IMR-90 (cell line): ENCODE measurements around the gene OXA1L. TPM values are rescaled to one million over a fixed set of nuclear protein-coding genes. Genes with fewer than 3 reads are reported as not detected.

Source experiments
- ATAC-seq: fragments of 200-7000 bp; cut with Tn5 transposase; 2 replicates; pipeline ENCODE4 v1.9.1; 2020; ENCODE audit warnings: low read depth, mild to moderate bottlenecking, moderate library complexity
- BruUV-seq: library from RNA; stranded (reverse); fragments of 400-500 nt; replicated peaks from 2 replicates; lab custom pipeline; 2021; lab: Mats Ljungman, UMichigan
- CTCF ChIA-PET: fragments of 300-600 bp; formaldehyde crosslinking; extraction: SDS; loops from one replicate; lab custom pipeline; 2021; ENCODE audit warnings: antibody characterized with exemption; lab: Yijun Ruan, JAX
- POLR2A ChIA-PET: fragments of 300-600 bp; sonication (Branson Sonifier 250); formaldehyde crosslinking; loops from one replicate; lab custom pipeline; 2022; ENCODE audit warnings: antibody characterized with exemption; ENCODE audit not compliant: unreplicated experiment; lab: Charles Lee
- DNase-seq: peaks from one replicate; pipeline ENCODE4 v3.0.0; 2013
- H2AFZ ChIP-seq: replicated peaks from 2 replicates; pipeline ENCODE3; 2013; ENCODE audit warnings: low read length, mild to moderate bottlenecking; ENCODE audit not compliant: poor library complexity
- H2AK5ac ChIP-seq: 2 replicates; pipeline ENCODE4 v1.6.1; 2013; ENCODE audit warnings: low read depth, low read length, inconsistent platforms
- H2AK9ac ChIP-seq: replicated peaks from 2 replicates; pipeline ENCODE3; 2013; ENCODE audit warnings: mild to moderate bottlenecking, low read depth, low read length, moderate library complexity; ENCODE audit not compliant: poor library complexity
- H2BK120ac ChIP-seq: 2 replicates; pipeline ENCODE4 v1.6.1; 2013; ENCODE audit warnings: low read depth, low read length, inconsistent platforms
- H2BK15ac ChIP-seq: 3 replicates; pipeline ENCODE4 v1.6.1; 2013; ENCODE audit warnings: low read depth, low read length, inconsistent platforms
- H2BK20ac ChIP-seq: 2 replicates; pipeline ENCODE4 v1.6.1; 2013; ENCODE audit warnings: low read depth, mild to moderate bottlenecking, inconsistent platforms, low read length, moderate library complexity
- H2BK5ac ChIP-seq: 2 replicates; pipeline ENCODE4 v1.6.1; 2013; ENCODE audit warnings: mild to moderate bottlenecking, low read depth, low read length, inconsistent platforms; ENCODE audit not compliant: poor library complexity, severe bottlenecking
- H3K14ac ChIP-seq: replicated peaks from 2 replicates; pipeline ENCODE4 v1.6.1; 2013; ENCODE audit warnings: low read depth, low read length, inconsistent platforms
- H3K18ac ChIP-seq: 2 replicates; pipeline ENCODE4 v1.6.1; 2013; ENCODE audit warnings: low read depth, low read length, control low read depth
- H3K23ac ChIP-seq: 2 replicates; pipeline ENCODE4 v1.6.1; 2013; ENCODE audit warnings: low read depth, low read length, inconsistent platforms
- H3K27ac ChIP-seq: 2 replicates; pipeline ENCODE4 v1.5.1; 2013; ENCODE audit warnings: mild to moderate bottlenecking, control low read depth, low read length; ENCODE audit not compliant: insufficient read depth
- H3K27me3 ChIP-seq: 2 replicates; pipeline ENCODE4 v1.6.1; 2013; ENCODE audit warnings: low read length; ENCODE audit not compliant: control insufficient read depth, insufficient read depth
- H3K36me3 ChIP-seq: 2 replicates; pipeline ENCODE4 v1.6.1; 2013; ENCODE audit warnings: low read length, mixed read lengths; ENCODE audit not compliant: control insufficient read depth, insufficient read depth
- H3K4ac ChIP-seq: 2 replicates; pipeline ENCODE4 v1.6.1; 2013; ENCODE audit warnings: low read depth, low read length, inconsistent platforms
- H3K4me1 ChIP-seq: 2 replicates; pipeline ENCODE4 v1.6.1; 2013; ENCODE audit warnings: low read length, mixed read lengths; ENCODE audit not compliant: control insufficient read depth, insufficient read depth
- H3K4me2 ChIP-seq: 2 replicates; pipeline ENCODE4 v1.6.1; 2013; ENCODE audit warnings: low read depth, mild to moderate bottlenecking, control low read depth, low read length, moderate library complexity
- H3K4me3 ChIP-seq: 2 replicates; pipeline ENCODE4 v1.5.1; 2013; ENCODE audit warnings: low read depth, mild to moderate bottlenecking, control low read depth, low read length, moderate library complexity; ENCODE audit not compliant: insufficient read depth
- H3K56ac ChIP-seq: 2 replicates; pipeline ENCODE4 v1.6.1; 2013; ENCODE audit warnings: low read length, inconsistent platforms; ENCODE audit not compliant: insufficient read depth; ENCODE audit errors: extremely low read depth
- H3K79me1 ChIP-seq, 2 experiments: 2 replicates each; pipeline ENCODE4 v1.6.1; 2013; ENCODE audit warnings: low read length in 2 of 2, inconsistent platforms in 1 of 2, low read depth in 1 of 2
- H3K9ac ChIP-seq: 2 replicates; pipeline ENCODE4 v1.6.1; 2013; ENCODE audit warnings: low read depth, low read length, control low read depth
- H3K9me1 ChIP-seq: 2 replicates; pipeline ENCODE4 v1.6.1; 2013; ENCODE audit warnings: low read length, inconsistent platforms; ENCODE audit not compliant: insufficient read depth
- H3K9me3 ChIP-seq: 2 replicates; pipeline ENCODE4 v1.6.1; 2013; ENCODE audit warnings: low read length; ENCODE audit not compliant: control insufficient read depth, insufficient read depth
- H4K20me1 ChIP-seq: 2 replicates; pipeline ENCODE4 v1.6.1; 2013; ENCODE audit warnings: low read length, inconsistent platforms; ENCODE audit not compliant: insufficient read depth
- H4K5ac ChIP-seq: 2 replicates; pipeline ENCODE4 v1.6.1; 2013; ENCODE audit warnings: mild to moderate bottlenecking, low read depth, low read length, control low read depth
- H4K8ac ChIP-seq, 2 experiments: 2 replicates each; pipeline ENCODE4 v1.6.1; 2013; ENCODE audit warnings: low read depth in 2 of 2, low read length in 2 of 2, control low read depth in 1 of 2, inconsistent platforms in 1 of 2
- H4K91ac ChIP-seq: 2 replicates; pipeline ENCODE4 v1.6.1; 2013; ENCODE audit warnings: low read depth, low read length, inconsistent platforms; ENCODE audit not compliant: insufficient read depth
- CHD1 ChIP-seq: IDR thresholded peaks from 2 replicates; pipeline ENCODE4 v1.6.1; 2012; ENCODE audit warnings: low read depth, low read length, improper control_type of control experiment
- CTCF ChIP-seq: conservative IDR thresholded peaks from 2 replicates; pipeline ENCODE4 v1.5.1; 2012; ENCODE audit warnings: mild to moderate bottlenecking, low read depth, low read length, improper control_type of control experiment
- ELK1 ChIP-seq: fragments of 150-350 bp; IDR thresholded peaks from 2 replicates; pipeline ENCODE4 v1.6.1; 2016; ENCODE audit warnings: low read depth, mild to moderate bottlenecking, low read length, moderate library complexity, borderline replicate concordance
- FOS ChIP-seq: fragments of 150-350 bp; IDR thresholded peaks from 2 replicates; pipeline ENCODE4 v1.6.1; 2016; ENCODE audit warnings: low read depth, low read length
- MAFK ChIP-seq: IDR thresholded peaks from 2 replicates; pipeline ENCODE4 v1.6.1; 2012; ENCODE audit warnings: low read depth, low read length, improper control_type of control experiment
- MAZ ChIP-seq: IDR thresholded peaks from 2 replicates; pipeline ENCODE4 v1.6.1; 2012; ENCODE audit warnings: low read depth, mild to moderate bottlenecking, low read length, improper control_type of control experiment, moderate library complexity, borderline replicate concordance
- MXI1 ChIP-seq: IDR thresholded peaks from 2 replicates; pipeline ENCODE4 v1.6.1; 2012; ENCODE audit warnings: low read depth, mild to moderate bottlenecking, low read length, moderate library complexity, borderline replicate concordance
- NFE2L2 ChIP-seq: fragments of 150-350 bp; IDR thresholded peaks from 2 replicates; pipeline ENCODE4 v1.6.1; 2016; ENCODE audit warnings: low read depth, mild to moderate bottlenecking, low read length
- POLR2A ChIP-seq: IDR thresholded peaks from 2 replicates; pipeline ENCODE4 v1.6.1; 2012; ENCODE audit warnings: mild to moderate bottlenecking, low read depth, low read length
- RAD21 ChIP-seq: IDR thresholded peaks from 2 replicates; pipeline ENCODE4 v1.6.1; 2012; ENCODE audit warnings: low read length, improper control_type of control experiment
- RCOR1 ChIP-seq: IDR thresholded peaks from 2 replicates; pipeline ENCODE4 v1.6.1; 2012; ENCODE audit warnings: mild to moderate bottlenecking, low read length, improper control_type of control experiment; ENCODE audit not compliant: insufficient replicate concordance
- RFX5 ChIP-seq: IDR thresholded peaks from 2 replicates; pipeline ENCODE4 v1.8.0; 2012; ENCODE audit warnings: low read depth, mild to moderate bottlenecking, low read length, moderate library complexity
- SMC3 ChIP-seq: fragments of 150-350 bp; IDR thresholded peaks from 2 replicates; pipeline ENCODE4 v1.6.1; 2016; ENCODE audit warnings: low read depth, mild to moderate bottlenecking, antibody characterized with exemption, low read length, moderate library complexity
- WGBS, 2 experiments: methylation state at CpG; one replicate each; pipeline versions ENCODE4 v1.1.5 to v1.1.7; 2013; ENCODE audit warnings: missing lambda C conversion rate in 2 of 2; ENCODE audit not compliant: insufficient read length in 1 of 2; ENCODE audit errors: extremely low coverage in 2 of 2; 5-methylcytosine and 5-hydroxymethylcytosine counted together
- dilution Hi-C: fragments of 300-500 bp; cut with HindIII; formaldehyde crosslinking; loops from one replicate; pipeline ENCODE4 v1.14.3; 2018; ENCODE audit warnings: low sequenced_read_pairs; ENCODE audit not compliant: unreplicated experiment
- in situ Hi-C: fragments of 300-500 bp; cut with MboI; formaldehyde crosslinking; loops from 3 replicates; pipeline ENCODE4 v1.14.3; 2019; ENCODE audit warnings: low sequenced_read_pairs, inconsistent platforms, mixed read lengths
- intact Hi-C: fragments of 100-400 bp; cut with micrococcal nuclease; formaldehyde crosslinking; loops from 2 replicates; pipeline ENCODE4 v1.10.0; 2022
- polyA plus RNA-seq, 3 experiments: library from polyadenylated mRNA; depleted of rRNA; stranded (reverse); fragments of >200 nt; gene quantifications; 2 replicates each; pipeline ENCODE4 v1.2.3, GENCODE V29; 2012; ENCODE audit warnings: low replicate concordance in 1 of 3
- total RNA-seq: library from RNA; depleted of rRNA; stranded (reverse); fragments of >200 nt; gene quantifications from 2 replicates; pipeline ENCODE4 v1.2.3, GENCODE V29; 2012

OXA1L gene
- total and polyA plus RNA-seq, 2 of the 4 experiments (the other 2 are of a cell fraction): 47.3 to 113 TPM

GRCh38 chr14:22772725-22773124, 6.2 kb downstream of the OXA1L start:
- in situ Hi-C loops (no loop called here), intact Hi-C loops (no loop called here), dilution Hi-C loops (no loop called here)
- Histone ChIP-seq H3K27me3 (no peaks in the 10 kb centered on the region), H4K5ac (no peak overlapping the region), H2BK5ac (no peak overlapping the region), H3K79me1 (peaks cover 25 to 31% of the 10 kb centered on the region in 2 experiments), H4K91ac (no peak overlapping the region), H2BK120ac (no peak overlapping the region), H4K20me1 (no peaks in the 10 kb centered on the region), H2AFZ (no peak overlapping the region), H3K4ac (no peak overlapping the region), H3K27ac (no peak overlapping the region), H3K9me3 (no peaks in the 10 kb centered on the region), H3K14ac (no peak overlapping the region), H3K4me2 (no peak overlapping the region), H2BK15ac (no peak overlapping the region), H3K56ac (no peak overlapping the region), H2AK9ac (no peak overlapping the region), H3K4me3 (no peak overlapping the region), H3K9ac (no peak overlapping the region), H3K36me3 (peaks cover 44% of the 10 kb centered on the region), H3K9me1 (no peaks in the 10 kb centered on the region), H2AK5ac (no peak overlapping the region), H2BK20ac (no peak overlapping the region), H4K8ac (no peak overlapping the region), H3K18ac (no peak overlapping the region), H3K23ac (no peak overlapping the region), H3K4me1 (peaks cover 3% of the 10 kb centered on the region)
- ATAC-seq: no peak
- ChIA-PET CTCF (interaction anchor here (0.6 kb wide), 2 partner anchors 126 to 466 kb away, joined by 3 to 4 read pairs; no protein-coding TSS in a partner anchor), POLR2A (no interaction called here)
- no CpG with 5 or more reads among the region's 1 CpG for WGBS, 2 experiments
- no peak for DNase-seq
- TF ChIP-seq CHD1 (no peak), NFE2L2 (no peak), MAZ (no peak), SMC3 (no peak), CTCF (no peak), RFX5 (no peak), MAFK (no peak), MXI1 (no peak), POLR2A (no peak), FOS (no peak), RCOR1 (no peak), RAD21 (no peak), ELK1 (no peak)
- BruUV-seq: no TSS peak
